ENCODE results near the gene AP1B1.
A peak's percentile ranks its signal among the peaks of the same experiment; 100 is the strongest.

DNA sequence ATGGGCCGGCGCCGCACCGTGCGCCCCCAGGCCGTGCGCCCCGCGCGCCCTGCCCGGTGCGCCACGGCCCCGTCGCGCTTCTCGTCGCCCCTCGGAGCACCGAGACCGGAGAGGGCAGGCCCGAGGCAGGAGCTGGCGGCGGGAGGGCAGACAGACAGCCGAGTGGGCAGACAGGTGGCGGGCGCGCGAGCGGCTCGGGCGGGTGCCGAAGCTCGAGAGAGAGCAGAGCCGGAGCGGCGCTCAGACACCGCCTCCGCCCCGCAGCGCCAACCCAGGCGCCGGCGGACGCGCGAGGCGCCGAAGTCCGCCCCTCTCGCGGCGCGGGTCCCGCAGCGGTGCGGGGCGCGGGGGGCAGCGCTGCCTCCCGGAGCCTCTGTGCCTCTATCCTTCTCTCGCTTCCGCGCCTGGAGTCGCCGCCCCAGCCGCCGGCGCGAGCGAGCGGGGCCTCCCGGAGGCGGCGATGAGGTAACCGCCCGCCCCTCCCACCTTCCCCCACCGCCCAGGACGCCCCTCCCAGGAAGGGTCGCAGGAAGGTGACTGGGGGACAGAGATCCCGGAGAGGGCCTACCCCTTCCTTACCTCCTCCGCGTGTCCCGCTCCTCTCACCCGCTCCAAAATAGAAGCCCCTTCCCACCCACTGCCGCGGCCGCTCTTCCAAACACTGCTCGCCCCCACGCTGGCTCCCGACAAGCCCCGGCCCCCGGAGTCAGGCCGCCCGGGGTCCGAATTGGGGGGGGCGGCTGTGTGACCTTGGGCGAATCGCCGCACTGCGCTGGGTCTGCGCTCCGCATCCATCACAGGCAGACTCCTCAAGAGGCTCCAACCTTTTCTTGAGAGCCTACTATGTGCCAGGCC is 72.9 kb downstream of the AP1B1 start, which contains the start of gene RASL10A:
- TF ChIP-seq, protein P1, sequence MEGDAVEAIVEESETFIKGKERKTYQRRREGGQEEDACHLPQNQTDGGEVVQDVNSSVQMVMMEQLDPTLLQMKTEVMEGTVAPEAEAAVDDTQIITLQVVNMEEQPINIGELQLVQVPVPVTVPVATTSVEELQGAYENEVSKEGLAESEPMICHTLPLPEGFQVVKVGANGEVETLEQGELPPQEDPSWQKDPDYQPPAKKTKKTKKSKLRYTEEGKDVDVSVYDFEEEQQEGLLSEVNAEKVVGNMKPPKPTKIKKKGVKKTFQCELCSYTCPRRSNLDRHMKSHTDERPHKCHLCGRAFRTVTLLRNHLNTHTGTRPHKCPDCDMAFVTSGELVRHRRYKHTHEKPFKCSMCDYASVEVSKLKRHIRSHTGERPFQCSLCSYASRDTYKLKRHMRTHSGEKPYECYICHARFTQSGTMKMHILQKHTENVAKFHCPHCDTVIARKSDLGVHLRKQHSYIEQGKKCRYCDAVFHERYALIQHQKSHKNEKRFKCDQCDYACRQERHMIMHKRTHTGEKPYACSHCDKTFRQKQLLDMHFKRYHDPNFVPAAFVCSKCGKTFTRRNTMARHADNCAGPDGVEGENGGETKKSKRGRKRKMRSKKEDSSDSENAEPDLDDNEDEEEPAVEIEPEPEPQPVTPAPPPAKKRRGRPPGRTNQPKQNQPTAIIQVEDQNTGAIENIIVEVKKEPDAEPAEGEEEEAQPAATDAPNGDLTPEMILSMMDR (IDR thresholded peaks at IDR 0.05; ENCODE audit: control extremely low read depth in 1 of 3, insufficient read depth in 1 of 3, low read depth in 1 of 3, low read length in 3 of 3): no peak
- TF ChIP-seq EZH2 (IDR thresholded peaks at IDR 0.05; ENCODE audit: low read depth, low read length, severe bottlenecking): peak; percentile 79

Measured in H1 (cell line).